Breast epithelium (tissue), 3 donors: Measurements from ENCODE around the gene PRKAR1B.

ENCODE experiments used
- POLR2A ChIP-seq: fragments of 450-650 bp; IDR thresholded peaks from one replicate; pipeline ENCODE4 v1.6.1; 2016; ENCODE audit warnings: antibody characterized with exemption, mild to moderate bottlenecking, moderate library complexity
- POLR2AphosphoS5 ChIP-seq, 3 donors: sonication (generic); formaldehyde crosslinking; IDR thresholded peaks; one replicate each; pipeline ENCODE4 v1.6.1; 2017; ENCODE audit warnings: antibody characterized with exemption in 3 of 3

DNA sequence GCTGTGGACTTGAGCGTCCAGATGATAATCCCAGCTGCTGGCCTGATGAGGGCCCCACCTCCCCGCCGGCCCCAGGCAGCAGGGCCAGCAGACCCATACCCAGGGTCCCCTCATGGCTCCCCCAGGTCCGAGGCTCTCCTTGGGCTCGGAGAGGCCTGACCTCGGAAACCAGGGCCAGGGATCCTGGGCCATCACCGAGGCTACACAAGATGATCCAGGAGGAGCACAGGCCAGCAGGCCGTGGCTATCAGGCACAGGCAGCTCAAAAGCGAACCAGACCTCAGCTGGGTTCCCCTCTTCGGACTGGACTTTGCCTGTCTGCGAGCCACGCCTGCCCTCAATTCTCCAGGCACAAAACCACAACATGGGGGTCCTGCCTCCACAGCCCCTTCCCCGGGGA, 224.8 kb downstream of the PRKAR1B start:
- TF ChIP-seq POLR2AphosphoS5 (IDR thresholded peaks at IDR 0.05) (no peak), POLR2A (no peak)
